Measurements from ENCODE around the gene NOL7. TPM values are rescaled to one million over a fixed set of nuclear protein-coding genes. Genes with fewer than 3 reads are reported as not detected.

NOL7 gene
- total and polyA plus RNA-seq, 9 of the 15 experiments (the other 6 are each of a cell fraction or from before 2014, with no cell fraction given) = 19.4 to 235 (median 157) TPM

DNA sequence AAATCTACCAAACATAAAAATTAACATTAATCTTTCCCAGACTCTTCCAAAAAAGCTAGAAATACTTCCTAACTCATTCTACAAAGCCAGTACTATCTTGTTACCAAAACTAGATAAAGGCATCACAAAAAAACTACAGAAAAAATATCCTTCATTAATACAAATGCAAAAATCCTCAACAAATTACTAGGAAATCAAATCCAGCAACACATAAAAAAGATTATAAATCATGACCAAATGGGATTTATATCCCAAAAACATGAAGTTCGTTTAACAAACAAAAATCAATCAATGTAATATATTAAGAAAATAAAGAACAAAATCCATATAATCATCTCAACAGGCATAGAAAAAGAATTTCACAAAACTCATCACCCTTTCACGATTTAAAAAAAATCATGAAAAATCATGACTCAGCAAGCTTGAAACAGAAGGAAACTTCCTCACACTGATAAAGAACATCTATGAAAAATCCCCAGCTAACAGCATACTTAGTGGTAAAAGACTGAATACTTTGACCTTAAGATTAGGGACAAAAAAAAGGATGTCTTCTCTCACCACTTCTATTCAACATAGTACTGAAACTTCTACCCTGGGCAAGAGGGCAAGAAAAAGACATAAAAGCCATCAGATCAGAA is 53.3 kb downstream of the NOL7 start (continued):
- TF ChIP-seq EHMT2 (IDR thresholded peaks at IDR 0.05) (peak; percentile 43; the same call in 1 of the 2 replicates), POLR3A (IDR thresholded peaks at IDR 0.05; ENCODE audit: borderline replicate concordance, extremely low read depth, insufficient read depth, insufficient read length) (no peak), GABPB2 (CRISPR knock-in tag; conservative IDR thresholded peaks at IDR 0.05) (no peak), CEBPG (CRISPR knock-in tag; IDR thresholded peaks at IDR 0.05) (no peak), CEBPG (tag; conservative IDR thresholded peaks at IDR 0.05 in 1 of 2, IDR thresholded peaks at IDR 0.05 in 1 of 2) (no peak), EP400 (IDR thresholded peaks at IDR 0.05) (peak; percentile 28), NUFIP1 (IDR thresholded peaks at IDR 0.05; ENCODE audit: partially characterized antibody) (peak; percentile 72), ESRRA (IDR thresholded peaks at IDR 0.05; ENCODE audit: borderline replicate concordance, low read depth) (peak; percentile 60), C11orf30 (IDR thresholded peaks at IDR 0.05; ENCODE audit: low read depth) (peak; percentile 100), PPARD (CRISPR knock-in tag; IDR thresholded peaks at IDR 0.05) (no peak), POLR2A (conservative IDR thresholded peaks at IDR 0.05) (no peak), NCOR1 (IDR thresholded peaks at IDR 0.05) (peak; percentile 64), KHSRP (IDR thresholded peaks at IDR 0.05) (no peak), RAD21 (CRISPR knock-in tag; conservative IDR thresholded peaks at IDR 0.05 in 1 of 2, IDR thresholded peaks at IDR 0.05 in 1 of 2) (peak in 1 of 2 experiments; percentile 22; a peak in 1 of 4 replicates), NFATC3 (IDR thresholded peaks at IDR 0.05) (no peak; the same call in 1 of the 2 replicates), TARDBP (IDR thresholded peaks at IDR 0.05) (no peak), MEF2A (IDR thresholded peaks at IDR 0.05; ENCODE audit: control insufficient read depth, low read depth, low read length) (no peak), BACH1 (tag; IDR thresholded peaks at IDR 0.05) (peak; percentile 97), SUPT5H (IDR thresholded peaks at IDR 0.05) (0 out of 2 replicates have a peak, but pooled peaks have one; percentile 35), EWSR1 (IDR thresholded peaks at IDR 0.05; ENCODE audit: borderline replicate concordance, low read depth, partially characterized antibody) (no peak), MEIS2 (IDR thresholded peaks at IDR 0.05; ENCODE audit: partially characterized antibody) (peak; percentile 70)
- TF ChIP-seq, protein P1, sequence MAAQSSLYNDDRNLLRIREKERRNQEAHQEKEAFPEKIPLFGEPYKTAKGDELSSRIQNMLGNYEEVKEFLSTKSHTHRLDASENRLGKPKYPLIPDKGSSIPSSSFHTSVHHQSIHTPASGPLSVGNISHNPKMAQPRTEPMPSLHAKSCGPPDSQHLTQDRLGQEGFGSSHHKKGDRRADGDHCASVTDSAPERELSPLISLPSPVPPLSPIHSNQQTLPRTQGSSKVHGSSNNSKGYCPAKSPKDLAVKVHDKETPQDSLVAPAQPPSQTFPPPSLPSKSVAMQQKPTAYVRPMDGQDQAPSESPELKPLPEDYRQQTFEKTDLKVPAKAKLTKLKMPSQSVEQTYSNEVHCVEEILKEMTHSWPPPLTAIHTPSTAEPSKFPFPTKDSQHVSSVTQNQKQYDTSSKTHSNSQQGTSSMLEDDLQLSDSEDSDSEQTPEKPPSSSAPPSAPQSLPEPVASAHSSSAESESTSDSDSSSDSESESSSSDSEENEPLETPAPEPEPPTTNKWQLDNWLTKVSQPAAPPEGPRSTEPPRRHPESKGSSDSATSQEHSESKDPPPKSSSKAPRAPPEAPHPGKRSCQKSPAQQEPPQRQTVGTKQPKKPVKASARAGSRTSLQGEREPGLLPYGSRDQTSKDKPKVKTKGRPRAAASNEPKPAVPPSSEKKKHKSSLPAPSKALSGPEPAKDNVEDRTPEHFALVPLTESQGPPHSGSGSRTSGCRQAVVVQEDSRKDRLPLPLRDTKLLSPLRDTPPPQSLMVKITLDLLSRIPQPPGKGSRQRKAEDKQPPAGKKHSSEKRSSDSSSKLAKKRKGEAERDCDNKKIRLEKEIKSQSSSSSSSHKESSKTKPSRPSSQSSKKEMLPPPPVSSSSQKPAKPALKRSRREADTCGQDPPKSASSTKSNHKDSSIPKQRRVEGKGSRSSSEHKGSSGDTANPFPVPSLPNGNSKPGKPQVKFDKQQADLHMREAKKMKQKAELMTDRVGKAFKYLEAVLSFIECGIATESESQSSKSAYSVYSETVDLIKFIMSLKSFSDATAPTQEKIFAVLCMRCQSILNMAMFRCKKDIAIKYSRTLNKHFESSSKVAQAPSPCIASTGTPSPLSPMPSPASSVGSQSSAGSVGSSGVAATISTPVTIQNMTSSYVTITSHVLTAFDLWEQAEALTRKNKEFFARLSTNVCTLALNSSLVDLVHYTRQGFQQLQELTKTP (IDR thresholded peaks at IDR 0.05; ENCODE audit: low read depth in 1 of 2, partially characterized antibody in 2 of 2) = peak; percentile 51 to 61
- TF ChIP-seq, protein P2, sequence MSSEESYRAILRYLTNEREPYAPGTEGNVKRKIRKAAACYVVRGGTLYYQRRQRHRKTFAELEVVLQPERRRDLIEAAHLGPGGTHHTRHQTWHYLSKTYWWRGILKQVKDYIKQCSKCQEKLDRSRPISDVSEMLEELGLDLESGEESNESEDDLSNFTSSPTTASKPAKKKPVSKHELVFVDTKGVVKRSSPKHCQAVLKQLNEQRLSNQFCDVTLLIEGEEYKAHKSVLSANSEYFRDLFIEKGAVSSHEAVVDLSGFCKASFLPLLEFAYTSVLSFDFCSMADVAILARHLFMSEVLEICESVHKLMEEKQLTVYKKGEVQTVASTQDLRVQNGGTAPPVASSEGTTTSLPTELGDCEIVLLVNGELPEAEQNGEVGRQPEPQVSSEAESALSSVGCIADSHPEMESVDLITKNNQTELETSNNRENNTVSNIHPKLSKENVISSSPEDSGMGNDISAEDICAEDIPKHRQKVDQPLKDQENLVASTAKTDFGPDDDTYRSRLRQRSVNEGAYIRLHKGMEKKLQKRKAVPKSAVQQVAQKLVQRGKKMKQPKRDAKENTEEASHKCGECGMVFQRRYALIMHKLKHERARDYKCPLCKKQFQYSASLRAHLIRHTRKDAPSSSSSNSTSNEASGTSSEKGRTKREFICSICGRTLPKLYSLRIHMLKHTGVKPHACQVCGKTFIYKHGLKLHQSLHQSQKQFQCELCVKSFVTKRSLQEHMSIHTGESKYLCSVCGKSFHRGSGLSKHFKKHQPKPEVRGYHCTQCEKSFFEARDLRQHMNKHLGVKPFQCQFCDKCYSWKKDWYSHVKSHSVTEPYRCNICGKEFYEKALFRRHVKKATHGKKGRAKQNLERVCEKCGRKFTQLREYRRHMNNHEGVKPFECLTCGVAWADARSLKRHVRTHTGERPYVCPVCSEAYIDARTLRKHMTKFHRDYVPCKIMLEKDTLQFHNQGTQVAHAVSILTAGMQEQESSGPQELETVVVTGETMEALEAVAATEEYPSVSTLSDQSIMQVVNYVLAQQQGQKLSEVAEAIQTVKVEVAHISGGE (CRISPR knock-in tag; IDR thresholded peaks at IDR 0.05) = 0 out of 6 replicates have a peak, but pooled peaks of 1 of the 3 experiments have one; percentile 13
